Duodenal mucosa (tissue), 2 donors: ENCODE results near the gene MAP7D1.

Experiments
- H3K27ac ChIP-seq: one replicate; pipeline ENCODE4 v1.7.0; 2013; ENCODE audit warnings: low read depth, low read length
- H3K27me3 ChIP-seq, 2 donors: one replicate each; pipeline ENCODE4 v1.7.0; 2013; ENCODE audit warnings: low read length in 2 of 2, control low read depth in 1 of 2; ENCODE audit not compliant: insufficient read depth in 2 of 2, control insufficient read depth in 1 of 2
- H3K36me3 ChIP-seq, 2 donors: one replicate each; pipeline ENCODE4 v1.7.0; 2013; ENCODE audit warnings: low read length in 2 of 2, control low read depth in 1 of 2; ENCODE audit not compliant: insufficient read depth in 2 of 2, control insufficient read depth in 1 of 2
- H3K4me1 ChIP-seq, 2 donors: one replicate each; pipeline ENCODE4 v1.7.0; 2013; ENCODE audit warnings: low read length in 2 of 2, control low read depth in 1 of 2; ENCODE audit not compliant: insufficient read depth in 2 of 2, control insufficient read depth in 1 of 2
- H3K4me3 ChIP-seq, 2 donors: one replicate each; pipeline ENCODE4 v1.7.0; 2013; ENCODE audit warnings: low read length in 2 of 2, low read depth in 1 of 2
- H3K9ac ChIP-seq, 2 donors: one replicate each; pipeline ENCODE4 v1.7.0; 2013; ENCODE audit warnings: low read length in 2 of 2, low read depth in 1 of 2
- H3K9me3 ChIP-seq, 2 donors: one replicate each; pipeline ENCODE4 v1.7.0; 2013; ENCODE audit warnings: low read length in 2 of 2, control low read depth in 1 of 2; ENCODE audit not compliant: control insufficient read depth in 1 of 2

The MAP7D1 gene

GRCh38 chr1:36126797-36127500 is 29.0 kb upstream of the MAP7D1 start:
- H3K27ac ChIP-seq: no peak overlapping the region
- H3K4me1 ChIP-seq: peaks cover 0 to 3% of the 10 kb centered on the region in 2 donors
- no peaks in the 10 kb centered on the region for H3K36me3 ChIP-seq
- H3K9me3 ChIP-seq: no peaks in the 10 kb centered on the region
- H3K4me3 ChIP-seq: no peak overlapping the region
- no peak overlapping the region for H3K9ac ChIP-seq
- peaks cover 32 to 37% of the 10 kb centered on the region in 2 donors for H3K27me3 ChIP-seq

GRCh38 chr1:36128126-36128904 is 27.6 kb upstream of the MAP7D1 start:
- Histone ChIP-seq H3K27ac (no peak overlapping the region), H3K4me1 (peaks cover 3 to 6% of the 10 kb centered on the region in 2 donors), H3K9me3 (no peaks in the 10 kb centered on the region), H3K36me3 (no peaks in the 10 kb centered on the region), H3K27me3 (peaks cover 23 to 29% of the 10 kb centered on the region in 2 donors), H3K4me3 (no peak overlapping the region), H3K9ac (no peak overlapping the region)

GRCh38 chr1:36128905-36129206 is 27.1 kb upstream of the MAP7D1 start:
- Histone ChIP-seq H3K4me1 (peaks cover 7 to 9% of the 10 kb centered on the region in 2 donors), H3K4me3 (no peak overlapping the region), H3K9me3 (no peaks in the 10 kb centered on the region), H3K9ac (no peak overlapping the region), H3K27ac (no peak overlapping the region), H3K36me3 (no peaks in the 10 kb centered on the region), H3K27me3 (peaks cover 19 to 24% of the 10 kb centered on the region in 2 donors)

GRCh38 chr1:36132029-36132428 is 23.9 kb upstream of the MAP7D1 start:
- no peaks in the 10 kb centered on the region for H3K9me3 ChIP-seq
- H3K36me3 ChIP-seq: peaks cover 5 to 8% of the 10 kb centered on the region in 2 donors
- H3K27me3 ChIP-seq: no peaks in the 10 kb centered on the region
- H3K4me1 ChIP-seq: peaks cover 6 to 10% of the 10 kb centered on the region in 2 donors
- H3K9ac ChIP-seq: no peak overlapping the region
- no peak overlapping the region for H3K27ac ChIP-seq
- no peak overlapping the region for H3K4me3 ChIP-seq

GRCh38 chr1:36133484-36133883 is 22.5 kb upstream of the MAP7D1 start:
- Histone ChIP-seq H3K27ac (no peak overlapping the region), H3K4me1 (peaks cover 6 to 10% of the 10 kb centered on the region in 2 donors), H3K4me3 (no peak overlapping the region), H3K9me3 (no peaks in the 10 kb centered on the region), H3K9ac (no peak overlapping the region), H3K27me3 (no peaks in the 10 kb centered on the region), H3K36me3 (peaks cover 19 to 22% of the 10 kb centered on the region in 2 donors)

- Histone ChIP-seq H3K4me1 (peaks cover 6 to 10% of the 10 kb centered on the region in 2 donors), H3K36me3 (peaks cover 20 to 25% of the 10 kb centered on the region in 2 donors), H3K4me3 (no peak overlapping the region), H3K9ac (no peak overlapping the region), H3K27ac (no peak overlapping the region), H3K27me3 (no peaks in the 10 kb centered on the region), H3K9me3 (no peaks in the 10 kb centered on the region)
These were observed 21.9 kb upstream of the MAP7D1 start for GRCh38 chr1:36134031-36134430.

- no peak overlapping the region for H3K9ac ChIP-seq
These were observed 21.2 kb upstream of the MAP7D1 start for GRCh38 chr1:36134505-36135329.

GRCh38 chr1:36135330-36135667 is 20.7 kb upstream of the MAP7D1 start:
- no peaks in the 10 kb centered on the region for H3K9me3 ChIP-seq
- peaks cover 6 to 10% of the 10 kb centered on the region in 2 donors for H3K4me1 ChIP-seq
- peaks cover 29 to 35% of the 10 kb centered on the region in 2 donors for H3K36me3 ChIP-seq
- no peaks in the 10 kb centered on the region for H3K27me3 ChIP-seq
- H3K9ac ChIP-seq: no peak overlapping the region
- H3K27ac ChIP-seq: no peak overlapping the region
- H3K4me3 ChIP-seq: no peak overlapping the region

More at GRCh38 chr1:36134505-36135329, 21.2 kb upstream of the MAP7D1 start:
- H3K36me3 ChIP-seq: peaks cover 23 to 29% of the 10 kb centered on the region in 2 donors
- no peak overlapping the region for H3K27ac ChIP-seq
- no peaks in the 10 kb centered on the region for H3K9me3 ChIP-seq
- H3K27me3 ChIP-seq: no peaks in the 10 kb centered on the region
- H3K4me3 ChIP-seq: no peak overlapping the region
- peaks cover 6 to 10% of the 10 kb centered on the region in 2 donors for H3K4me1 ChIP-seq

- Histone ChIP-seq H3K36me3 (peaks cover 29 to 35% of the 10 kb centered on the region in 2 donors), H3K27ac (no peak overlapping the region), H3K9ac (no peak overlapping the region), H3K4me3 (no peak overlapping the region), H3K4me1 (peaks cover 6 to 10% of the 10 kb centered on the region in 2 donors), H3K9me3 (no peaks in the 10 kb centered on the region), H3K27me3 (no peaks in the 10 kb centered on the region)
These were observed 20.2 kb upstream of the MAP7D1 start for GRCh38 chr1:36135796-36136195.

- H3K4me1 ChIP-seq: peaks cover 6 to 10% of the 10 kb centered on the region in 2 donors
These were observed 19.4 kb upstream of the MAP7D1 start for GRCh38 chr1:36136535-36136934.

More at GRCh38 chr1:36136535-36136934, 19.4 kb upstream of the MAP7D1 start:
- Histone ChIP-seq H3K27me3 (no peaks in the 10 kb centered on the region), H3K27ac (no peak overlapping the region), H3K36me3 (peaks cover 29 to 35% of the 10 kb centered on the region in 2 donors), H3K4me3 (no peak overlapping the region), H3K9me3 (no peaks in the 10 kb centered on the region), H3K9ac (no peak overlapping the region)
